Mesenchymal stem cell (in vitro differentiated cells and primary cell): ENCODE data around the gene ZFHX3. TPM values are rescaled to one million over a fixed set of nuclear protein-coding genes. Genes with fewer than 3 reads are reported as not detected.
A peak's percentile ranks its signal among the peaks of the same experiment; 100 is the strongest.

ENCODE experiments used
- DNase-seq: peaks from one replicate; pipeline ENCODE4 v3.0.0-alpha.2; 2013
- H2AFZ ChIP-seq: one replicate; pipeline ENCODE4 v1.6.1; 2013; ENCODE audit warnings: low read depth, mild to moderate bottlenecking, control low read depth, inconsistent platforms, low read length, moderate library complexity
- H2AK5ac ChIP-seq: 2 replicates; pipeline ENCODE4 v1.6.1; 2013; ENCODE audit warnings: low read length, moderate library complexity, mild to moderate bottlenecking, inconsistent platforms; ENCODE audit not compliant: severe bottlenecking
- H2BK120ac ChIP-seq: one replicate; pipeline ENCODE4 v1.6.1; 2013; ENCODE audit warnings: low read depth, mild to moderate bottlenecking, inconsistent platforms, low read length, moderate library complexity
- H2BK12ac ChIP-seq, 2 experiments: one replicate each; pipeline ENCODE4 v1.6.1; 2013; ENCODE audit warnings: inconsistent platforms in 2 of 2, low read length in 2 of 2, mild to moderate bottlenecking in 2 of 2, moderate library complexity in 2 of 2, control low read depth in 1 of 2
- H2BK15ac ChIP-seq: one replicate; pipeline ENCODE4 v1.6.1; 2013; ENCODE audit warnings: mild to moderate bottlenecking, low read depth, inconsistent platforms; ENCODE audit not compliant: poor library complexity, severe bottlenecking
- H2BK5ac ChIP-seq: 2 replicates; pipeline ENCODE4 v1.6.1; 2013; ENCODE audit warnings: low read depth, mild to moderate bottlenecking, low read length, control low read depth, inconsistent platforms; ENCODE audit not compliant: poor library complexity, severe bottlenecking
- H3K14ac ChIP-seq, 2 experiments: one replicate each; pipeline ENCODE4 v1.6.1; 2013; ENCODE audit warnings: inconsistent platforms in 2 of 2, low read length in 2 of 2, control low read depth in 1 of 2, mild to moderate bottlenecking in 1 of 2, moderate library complexity in 1 of 2
- H3K18ac ChIP-seq, 2 experiments: one replicate each; pipeline ENCODE4 v1.6.1; 2013; ENCODE audit warnings: inconsistent platforms in 2 of 2, low read length in 2 of 2, control low read depth in 1 of 2, low read depth in 1 of 2, mild to moderate bottlenecking in 1 of 2
- H3K23ac ChIP-seq, 2 experiments: one replicate each; pipeline ENCODE4 v1.6.1; 2013; ENCODE audit warnings: inconsistent platforms in 2 of 2, low read length in 2 of 2, mild to moderate bottlenecking in 2 of 2, moderate library complexity in 2 of 2, control low read depth in 1 of 2
- H3K27ac ChIP-seq: 2 replicates; pipeline ENCODE4 v1.5.1; 2013; ENCODE audit warnings: mild to moderate bottlenecking, moderate library complexity, low read length, control low read depth, inconsistent platforms; ENCODE audit not compliant: poor library complexity, severe bottlenecking
- H3K27me3 ChIP-seq, 2 experiments: 2 replicates each; pipeline versions ENCODE4 v1.6.1 to v1.7.0; 2013; ENCODE audit warnings: low read length in 2 of 2, mild to moderate bottlenecking in 2 of 2, moderate library complexity in 2 of 2, control low read depth in 1 of 2, inconsistent platforms in 1 of 2; ENCODE audit not compliant: control insufficient read depth in 1 of 2, insufficient read depth in 1 of 2
- H3K36me3 ChIP-seq, 2 experiments: 2 replicates each; pipeline versions ENCODE4 v1.6.1 to v1.7.0; 2013; ENCODE audit warnings: low read length in 2 of 2, control low read depth in 1 of 2, inconsistent platforms in 1 of 2, low read depth in 1 of 2, mild to moderate bottlenecking in 1 of 2; ENCODE audit not compliant: insufficient read depth in 2 of 2, control insufficient read depth in 1 of 2
- H3K4ac ChIP-seq, 2 experiments: one replicate each; pipeline ENCODE4 v1.6.1; 2013; ENCODE audit warnings: inconsistent platforms in 2 of 2, low read length in 2 of 2, mild to moderate bottlenecking in 2 of 2, moderate library complexity in 2 of 2, control low read depth in 1 of 2, low read depth in 1 of 2
- H3K4me1 ChIP-seq: 2 replicates; pipeline ENCODE4 v1.6.1; 2013; ENCODE audit warnings: low read depth, low read length, control low read depth; ENCODE audit not compliant: control insufficient read depth, insufficient read depth
- H3K4me2 ChIP-seq: 2 replicates; pipeline ENCODE4 v1.6.1; 2013; ENCODE audit warnings: low read length, mild to moderate bottlenecking, inconsistent platforms; ENCODE audit not compliant: poor library complexity, severe bottlenecking
- H3K4me3 ChIP-seq, 2 experiments: 2 replicates each; pipeline versions ENCODE4 v1.5.1 to v1.7.0; 2013; ENCODE audit warnings: low read length in 2 of 2, mild to moderate bottlenecking in 2 of 2, control low read depth in 1 of 2, low read depth in 1 of 2; ENCODE audit not compliant: insufficient read depth in 1 of 2
- H3K79me1 ChIP-seq: replicated peaks from 2 replicates; pipeline ENCODE4 v1.6.1; 2013; ENCODE audit warnings: mild to moderate bottlenecking, control low read depth, low read length, inconsistent platforms; ENCODE audit not compliant: poor library complexity, severe bottlenecking
- H3K9ac ChIP-seq: 2 replicates; pipeline ENCODE4 v1.7.0; 2013; ENCODE audit warnings: mild to moderate bottlenecking, low read length, moderate library complexity
- H3K9me3 ChIP-seq: 2 replicates; pipeline ENCODE4 v1.7.0; 2013; ENCODE audit warnings: mild to moderate bottlenecking, low read length; ENCODE audit not compliant: control insufficient read depth
- H4K8ac ChIP-seq: one replicate; pipeline ENCODE4 v1.6.1; 2013; ENCODE audit warnings: inconsistent platforms, mild to moderate bottlenecking, low read length, moderate library complexity
- H4K91ac ChIP-seq: one replicate; pipeline ENCODE4 v1.6.1; 2013; ENCODE audit warnings: mild to moderate bottlenecking, low read length, inconsistent platforms
- WGBS: methylation state at CpG from one replicate; pipeline ENCODE4 v1.1.7; 2013; ENCODE audit warnings: mixed read lengths; 5-methylcytosine and 5-hydroxymethylcytosine counted together
- polyA plus RNA-seq, 2 experiments: library from polyadenylated mRNA; stranded (reverse); fragments of 200-250 nt; gene quantifications; one replicate each; pipeline ENCODE4 v1.2.3, GENCODE V29; 2013

The ZFHX3 gene
- 5.1 TPM for polyA plus RNA-seq (2013, experiment 1 of 2)
- polyA plus RNA-seq (2013, experiment 2 of 2): 4.5 TPM

DNA sequence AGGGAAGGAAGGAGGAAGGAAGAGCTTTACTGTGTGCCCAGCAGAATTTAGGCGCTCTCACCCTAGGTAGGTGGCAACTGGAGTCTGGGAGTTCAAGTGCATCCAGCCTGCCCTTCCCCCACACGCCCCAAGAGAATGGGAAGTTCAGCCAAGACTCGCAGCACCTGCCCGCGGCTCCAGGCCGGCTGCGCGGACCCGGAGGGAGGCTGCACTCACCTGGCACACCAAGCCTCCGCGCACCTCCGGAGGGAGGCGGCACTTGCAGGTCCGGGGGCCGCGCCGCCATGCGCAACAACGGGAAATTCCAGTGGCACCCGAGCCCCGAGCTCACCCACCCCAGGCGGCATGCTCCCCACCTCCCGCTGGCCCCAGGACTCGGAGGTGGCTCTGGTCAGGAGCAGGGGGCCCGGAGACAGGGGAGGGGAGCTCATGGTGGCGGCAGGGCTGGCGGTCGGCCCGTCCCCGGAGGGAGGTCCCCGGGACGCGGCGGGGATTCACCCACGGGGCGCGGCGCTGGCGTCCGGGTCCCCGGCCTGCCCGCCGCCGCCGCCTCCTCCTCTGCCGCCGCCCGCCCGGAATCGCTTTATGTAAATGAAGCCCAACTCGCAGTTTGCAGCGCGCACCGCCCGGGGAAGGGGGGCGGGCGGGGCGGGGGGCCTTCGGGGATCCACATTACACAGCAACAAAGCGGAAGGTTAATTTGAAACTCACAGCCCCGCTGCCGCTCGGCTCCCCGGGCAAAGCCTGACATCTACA lies at the start of gene ZFHX3:
Gene ZFHX3, minus strand, starts transcription at position 593 of the 756 bp plus-strand sequence. CDS start 87,983 bp downstream, outside the sequence.
- Histone ChIP-seq H3K23ac (peak within 1 kb of the TSS in 1 of 2 experiments; percentile 61), H3K27me3 (no peaks in the 10 kb centered on the region), H3K27ac (peak within 1 kb of the TSS; percentile 13), H3K79me1 (peaks cover 19% of the 10 kb centered on the region), H3K36me3 (no peaks in the 10 kb centered on the region), H2BK120ac (peak within 1 kb of the TSS; percentile 97), H4K8ac (peak within 1 kb of the TSS; percentile 97), H3K4me2 (peak within 1 kb of the TSS; percentile 94), H3K4me1 (peaks cover 16% of the 10 kb centered on the region), H3K9me3 (no peaks in the 10 kb centered on the region), H3K14ac (peak within 1 kb of the TSS; percentile 2 to 30), H2AFZ (peak within 1 kb of the TSS; percentile 55), H2AK5ac (no peak within 1 kb of the TSS), H2BK12ac (peak within 1 kb of the TSS; percentile 44 to 89), H3K9ac (peak within 1 kb of the TSS; percentile 81), H2BK5ac (peak within 1 kb of the TSS; percentile 59), H3K4ac (peak within 1 kb of the TSS; percentile 76 to 85), H4K91ac (peak within 1 kb of the TSS; percentile 96), H3K4me3 (peak within 1 kb of the TSS; percentile 71 to 88), H2BK15ac (peak within 1 kb of the TSS; percentile 91), H3K18ac (peak within 1 kb of the TSS; percentile 96 to 97)
- peak; percentile 70 for DNase-seq
- 1% methylated on average over 61 of the region's 64 CpGs for WGBS

GRCh38 chr16:73096510-73096909 lies 48.6 kb upstream of the ZFHX3 start:
- Histone ChIP-seq H4K91ac (no peak overlapping the region), H3K79me1 (no peaks in the 10 kb centered on the region), H3K14ac (no peak overlapping the region), H2BK15ac (no peak overlapping the region), H3K23ac (no peak overlapping the region), H2BK120ac (no peak overlapping the region), H4K8ac (no peak overlapping the region), H3K4ac (no peak overlapping the region), H3K18ac (no peak overlapping the region), H2BK12ac (no peak overlapping the region), H3K4me1 (peaks cover 3% of the 10 kb centered on the region), H3K4me2 (no peak overlapping the region), H3K9ac (no peak overlapping the region), H3K36me3 (no peaks in the 10 kb centered on the region), H2AK5ac (no peak overlapping the region), H2BK5ac (no peak overlapping the region), H2AFZ (no peak overlapping the region), H3K4me3 (no peak overlapping the region), H3K9me3 (no peaks in the 10 kb centered on the region), H3K27me3 (peaks cover 0 to 11% of the 10 kb centered on the region in 2 experiments), H3K27ac (no peak overlapping the region)
- no peak for DNase-seq
- 91% methylated on average over 2 of the region's 3 CpGs for WGBS

DNA sequence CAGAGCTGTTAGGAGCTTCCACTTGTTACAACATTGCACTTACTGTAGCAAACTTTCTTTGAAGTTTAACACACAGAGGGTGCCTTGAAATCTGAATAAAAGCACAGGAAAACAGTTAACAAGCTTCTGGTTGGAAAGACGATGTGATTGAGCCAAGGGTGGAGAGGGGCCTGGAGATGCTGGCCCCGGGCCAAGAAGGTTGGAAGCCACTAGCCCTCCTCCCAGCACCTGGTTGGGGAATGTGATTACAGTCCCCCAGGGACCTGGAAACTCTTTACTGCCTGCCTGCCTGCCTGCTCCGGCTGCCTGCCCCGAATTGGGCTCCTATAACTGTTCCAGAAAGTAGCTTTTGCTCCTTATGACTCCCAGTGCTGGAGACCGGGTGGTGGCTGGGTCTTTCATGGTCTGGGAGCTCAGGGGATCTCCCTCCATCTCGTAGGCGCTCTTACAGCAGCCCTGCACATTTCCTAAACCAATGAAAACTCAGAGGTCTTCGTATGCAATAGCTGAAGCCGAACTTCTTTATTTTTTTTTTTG lies 48.0 kb upstream of the ZFHX3 start:
- Histone ChIP-seq H2BK15ac (no peak overlapping the region), H2AK5ac (no peak overlapping the region), H3K18ac (no peak overlapping the region), H2BK12ac (no peak overlapping the region), H4K8ac (no peak overlapping the region), H3K9me3 (no peaks in the 10 kb centered on the region), H3K4me1 (peaks cover 3% of the 10 kb centered on the region), H3K4ac (no peak overlapping the region), H2AFZ (no peak overlapping the region), H2BK120ac (no peak overlapping the region), H3K36me3 (no peaks in the 10 kb centered on the region), H3K4me3 (peak overlapping the region in 1 of 2 experiments; percentile 45), H3K23ac (no peak overlapping the region), H3K9ac (peak overlapping the region; percentile 41), H3K27ac (no peak overlapping the region), H4K91ac (no peak overlapping the region), H3K4me2 (no peak overlapping the region), H3K79me1 (no peaks in the 10 kb centered on the region), H2BK5ac (no peak overlapping the region), H3K14ac (no peak overlapping the region), H3K27me3 (peaks cover 0 to 11% of the 10 kb centered on the region in 2 experiments)
- WGBS: 67% methylated on average over 9 of the region's 9 CpGs
- DNase-seq: no peak

- Histone ChIP-seq H2BK5ac (no peak overlapping the region), H2BK15ac (no peak overlapping the region), H3K79me1 (no peaks in the 10 kb centered on the region), H4K91ac (no peak overlapping the region), H3K18ac (no peak overlapping the region), H3K4me2 (no peak overlapping the region), H3K27ac (no peak overlapping the region), H3K9me3 (no peaks in the 10 kb centered on the region), H3K36me3 (no peaks in the 10 kb centered on the region), H3K23ac (no peak overlapping the region), H2BK12ac (no peak overlapping the region), H2AK5ac (no peak overlapping the region), H4K8ac (no peak overlapping the region), H3K4me3 (no peak overlapping the region), H3K27me3 (peaks cover 0 to 11% of the 10 kb centered on the region in 2 experiments), H3K9ac (peak overlapping the region; percentile 41), H2AFZ (no peak overlapping the region), H2BK120ac (no peak overlapping the region), H3K4ac (no peak overlapping the region), H3K14ac (no peak overlapping the region), H3K4me1 (peaks cover 3% of the 10 kb centered on the region)
- DNase-seq: no peak
- 100% methylated on average over 3 of the region's 6 CpGs for WGBS
Measured at GRCh38 chr16:73095142-73095820, 47.4 kb upstream of the ZFHX3 start.
